Calu3 (cell line): ENCODE measurements around the gene VPS11. TPM values are rescaled to one million over a fixed set of nuclear protein-coding genes. Genes with fewer than 3 reads are reported as not detected.

Experiments used
- BruUV-seq: library from RNA; stranded (reverse); fragments of 400-500 nt; replicated peaks from 2 replicates; lab custom pipeline; 2021; lab: Mats Ljungman, UMichigan
- CTCF ChIA-PET: fragments of 300-600 bp; sonication (Branson Sonifier 250); formaldehyde crosslinking; loops from one replicate; lab custom pipeline; 2022; ENCODE audit warnings: antibody characterized with exemption; lab: Charles Lee
- DNase-seq: peaks from one replicate; pipeline ENCODE4 v3.0.0; 2022
- H3K27ac Mint-ChIP-seq: one replicate; pipeline ENCODE4 v1.8.0; 2022; ENCODE audit warnings: mixed read lengths; ENCODE audit not compliant: unreplicated experiment
- H3K27me3 Mint-ChIP-seq: one replicate; pipeline ENCODE4 v1.8.0; 2022; ENCODE audit warnings: mixed read lengths; ENCODE audit not compliant: unreplicated experiment
- H3K36me3 Mint-ChIP-seq: one replicate; pipeline ENCODE4 v1.8.0; 2022; ENCODE audit warnings: mild to moderate bottlenecking, moderate library complexity, mixed read lengths; ENCODE audit not compliant: insufficient read depth, unreplicated experiment
- H3K4me1 Mint-ChIP-seq: one replicate; pipeline ENCODE4 v1.8.0; 2022; ENCODE audit warnings: mild to moderate bottlenecking, low read depth, mixed read lengths; ENCODE audit not compliant: unreplicated experiment
- H3K4me3 Mint-ChIP-seq: one replicate; pipeline ENCODE4 v1.8.0; 2022; ENCODE audit warnings: mild to moderate bottlenecking, low read depth, moderate library complexity, mixed read lengths; ENCODE audit not compliant: unreplicated experiment
- H3K9me3 Mint-ChIP-seq: one replicate; pipeline ENCODE4 v1.8.0; 2022; ENCODE audit warnings: low read depth, mixed read lengths; ENCODE audit not compliant: unreplicated experiment
- CTCF ChIP-seq: fragments of 200-600 bp; IDR thresholded peaks from one replicate; pipeline ENCODE4 v1.8.0; 2022; ENCODE audit warnings: antibody characterized with exemption; ENCODE audit not compliant: unreplicated experiment
- intact Hi-C: fragments of 100-400 bp; cut with micrococcal nuclease; formaldehyde crosslinking; loops from one replicate; pipeline ENCODE4 v1.10.0; 2022; ENCODE audit not compliant: unreplicated experiment
- total RNA-seq: library from RNA; stranded (reverse); gene quantifications from 2 replicates; pipeline ENCODE4 v1.2.3, GENCODE V29; 2022

VPS11 gene
- total RNA-seq, 1 experiment from 2014 or later = 15.1 TPM

DNA sequence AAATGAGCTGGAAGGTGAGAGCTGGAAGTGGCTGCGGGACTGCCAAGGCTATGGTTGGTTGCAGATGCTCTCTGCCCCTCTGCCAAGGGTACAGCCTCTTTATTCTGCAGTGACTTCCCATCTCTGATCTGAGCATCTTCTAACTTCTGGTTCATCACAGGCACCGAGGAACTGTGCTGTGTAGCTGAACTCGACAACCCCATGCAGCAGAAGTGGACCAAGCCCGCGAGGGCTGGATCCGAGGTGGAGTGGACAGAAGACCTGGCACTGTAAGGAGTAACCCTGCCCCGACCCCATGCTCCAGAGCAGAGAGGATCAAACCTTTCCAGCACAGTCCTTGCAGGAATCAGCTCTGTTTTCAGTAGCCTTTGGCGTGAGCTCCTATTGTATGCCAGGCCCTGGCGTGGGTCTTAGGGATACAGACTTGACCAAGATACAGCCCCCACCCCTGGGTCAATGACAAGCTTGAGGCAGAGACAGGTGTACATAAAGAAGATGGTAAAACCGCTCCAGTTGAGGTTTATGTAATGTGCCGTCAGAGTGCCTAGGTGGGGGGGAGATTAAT lies 43.8 kb downstream of the VPS11 start:
- no TSS peak for BruUV-seq
- H3K4me1 Mint-ChIP-seq = peaks cover 13% of the 10 kb centered on the region
- H3K27me3 Mint-ChIP-seq = no peaks in the 10 kb centered on the region
- CTCF ChIA-PET = no interaction called here
- intact Hi-C loops = no loop called here
- no peak overlapping the region for H3K27ac Mint-ChIP-seq
- DNase-seq = no peak
- no peak overlapping the region for H3K4me3 Mint-ChIP-seq
- no peaks in the 10 kb centered on the region for H3K9me3 Mint-ChIP-seq
- H3K36me3 Mint-ChIP-seq = peaks cover 32% of the 10 kb centered on the region
- no peak for TF ChIP-seq CTCF

DNA sequence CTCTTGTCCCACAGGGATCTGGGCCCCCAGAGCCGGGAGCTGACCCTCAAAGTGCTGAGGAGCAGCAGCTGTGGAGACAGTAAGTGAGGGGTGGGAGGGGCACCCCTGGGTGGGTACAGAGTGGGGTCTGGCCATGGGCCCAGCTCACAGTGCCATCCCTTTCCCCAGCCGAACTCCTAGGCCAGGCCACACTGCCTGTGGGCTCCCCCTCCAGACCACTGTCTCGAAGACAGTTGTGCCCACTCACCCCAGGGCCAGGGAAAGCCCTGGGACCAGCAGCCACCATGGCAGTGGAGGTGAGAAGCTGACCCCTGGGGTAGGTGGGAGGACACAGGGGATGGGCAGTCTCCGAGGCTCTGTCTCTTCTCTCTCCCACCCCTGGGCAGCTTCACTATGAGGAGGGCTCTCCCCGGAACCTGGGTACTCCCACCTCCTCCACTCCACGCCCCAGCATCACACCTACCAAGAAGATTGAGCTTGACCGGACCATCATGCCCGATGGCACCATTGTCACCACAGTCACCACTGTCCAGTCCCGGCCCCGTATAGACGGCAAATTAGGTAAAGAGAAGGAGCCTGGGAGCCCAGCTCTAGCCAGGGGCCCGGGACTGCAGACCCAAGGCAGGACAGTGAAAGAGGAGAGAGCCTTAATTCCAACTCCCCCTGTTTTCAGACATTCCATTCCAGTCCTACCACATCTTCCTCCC lies 44.8 kb downstream of the VPS11 start:
- Mint-ChIP-seq H3K4me1 (peaks cover 13% of the 10 kb centered on the region), H3K27me3 (no peaks in the 10 kb centered on the region), H3K4me3 (no peak overlapping the region), H3K9me3 (no peaks in the 10 kb centered on the region), H3K27ac (no peak overlapping the region), H3K36me3 (peaks cover 22% of the 10 kb centered on the region)
- DNase-seq = no peak
- BruUV-seq = no TSS peak
- intact Hi-C loops = no loop called here
- TF ChIP-seq CTCF = no peak
- CTCF ChIA-PET = no interaction called here

GRCh38 chr11:119113716-119114115 lies 46.1 kb downstream of the VPS11 start:
- H3K4me1 Mint-ChIP-seq = peaks cover 9% of the 10 kb centered on the region
- no peaks in the 10 kb centered on the region for H3K27me3 Mint-ChIP-seq
- no peaks in the 10 kb centered on the region for H3K9me3 Mint-ChIP-seq
- no peak for TF ChIP-seq CTCF
- intact Hi-C loops = no loop called here
- no peak overlapping the region for H3K27ac Mint-ChIP-seq
- no TSS peak for BruUV-seq
- peaks cover 12% of the 10 kb centered on the region for H3K36me3 Mint-ChIP-seq
- DNase-seq = no peak
- CTCF ChIA-PET = no interaction called here
- no peak overlapping the region for H3K4me3 Mint-ChIP-seq

- CTCF ChIA-PET = no interaction called here
- H3K27me3 Mint-ChIP-seq = no peaks in the 10 kb centered on the region
- peaks cover 7% of the 10 kb centered on the region for H3K36me3 Mint-ChIP-seq
- no peaks in the 10 kb centered on the region for H3K9me3 Mint-ChIP-seq
- BruUV-seq = no TSS peak
- peaks cover 2% of the 10 kb centered on the region for H3K4me1 Mint-ChIP-seq
- no peak overlapping the region for H3K27ac Mint-ChIP-seq
- intact Hi-C loops = no loop called here
- H3K4me3 Mint-ChIP-seq = no peak overlapping the region
- TF ChIP-seq CTCF = no peak
- no peak for DNase-seq
These were observed 46.7 kb downstream of the VPS11 start for GRCh38 chr11:119114351-119114750.
